Left cardiac atrium (tissue), 4 donors: ENCODE data around the gene RNF166. TPM values are rescaled to one million over a fixed set of nuclear protein-coding genes. Genes with fewer than 3 reads are reported as not detected.

Experiments used
- ATAC-seq, 2 donors: fragments of 200-7000 bp; cut with Tn5 transposase; one replicate each; pipeline ENCODE4 v1.9.1; 2020; ENCODE audit warnings: mild to moderate bottlenecking in 2 of 2, moderate library complexity in 2 of 2
- DNase-seq: peaks from one replicate; pipeline ENCODE4 v3.0.0-alpha.2; 2020
- intact Hi-C, 2 donors: fragments of 100-400 bp; cut with DNase I; formaldehyde crosslinking; loops; one replicate each; pipeline versions ENCODE4 v1.14.1 to v1.15.1; 2022 to 2023
- microRNA-seq, 2 donors: library from miRNA; unstranded; fragments of <30 nt; microRNA quantifications; one replicate each; pipeline ENCODE4 v1.2.0, GENCODE V29; 2020
- total RNA-seq, 2 donors: library from RNA; stranded (reverse); fragmentation: NEBNext Ultra II Directional; extraction: Animal tissue kit (Norgen Biotek cat#: 25700); gene quantifications; one replicate each; pipeline ENCODE4 v1.2.1, GENCODE V29; 2021
- donor health status: DM: no; HTN: yes; CAD: no.
- donor health status: DM: no; HTN: yes; CAD: no; lungs with severe emphysema.
- donor health status: DM: yes; HTN: yes; CAD: no.
- donor health status: Dilated cardiomyopathy.

Gene RNF166
- total RNA-seq, 2 donors from 2014 or later, result 18.3 to 20.1 TPM

DNA sequence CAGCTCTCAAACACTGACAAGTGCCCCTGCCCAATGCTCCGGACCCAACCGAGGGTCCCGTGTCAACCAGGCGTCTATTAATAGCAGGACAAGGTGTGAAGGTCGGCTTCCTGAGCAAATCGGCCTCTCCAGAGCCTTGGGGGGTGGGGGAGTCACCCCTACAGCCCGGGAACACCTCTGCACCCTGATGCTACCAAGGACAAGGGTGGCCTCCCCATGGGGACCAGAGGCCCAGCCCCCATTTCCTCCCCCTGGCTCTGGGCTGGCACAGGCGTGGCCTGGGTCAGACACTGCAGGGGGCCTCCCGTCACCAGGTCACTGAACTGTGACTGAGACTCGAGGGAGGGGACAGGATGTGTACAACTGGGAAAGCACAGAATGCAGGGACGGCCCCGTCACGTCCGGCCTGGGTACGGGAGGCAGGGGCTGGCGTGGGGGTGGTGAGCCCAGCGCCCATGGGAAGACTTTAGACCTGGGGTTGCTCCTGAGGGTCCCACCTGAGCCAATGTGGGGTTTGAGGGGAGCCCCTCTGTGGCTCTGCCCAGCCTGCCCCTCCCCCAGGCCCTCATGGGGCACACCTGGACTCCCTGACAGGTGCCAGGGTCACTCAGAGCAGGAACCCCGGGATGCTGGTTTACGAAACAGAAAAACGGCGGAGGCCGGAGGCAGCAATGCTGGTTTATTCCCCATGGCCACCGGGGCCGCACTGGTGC, 54.8 kb downstream of the RNF166 start:
- DNase-seq (peak; percentile 64), ATAC-seq (peak; percentile 23 to 53)
- intact Hi-C loops, result no loop called here

DNA sequence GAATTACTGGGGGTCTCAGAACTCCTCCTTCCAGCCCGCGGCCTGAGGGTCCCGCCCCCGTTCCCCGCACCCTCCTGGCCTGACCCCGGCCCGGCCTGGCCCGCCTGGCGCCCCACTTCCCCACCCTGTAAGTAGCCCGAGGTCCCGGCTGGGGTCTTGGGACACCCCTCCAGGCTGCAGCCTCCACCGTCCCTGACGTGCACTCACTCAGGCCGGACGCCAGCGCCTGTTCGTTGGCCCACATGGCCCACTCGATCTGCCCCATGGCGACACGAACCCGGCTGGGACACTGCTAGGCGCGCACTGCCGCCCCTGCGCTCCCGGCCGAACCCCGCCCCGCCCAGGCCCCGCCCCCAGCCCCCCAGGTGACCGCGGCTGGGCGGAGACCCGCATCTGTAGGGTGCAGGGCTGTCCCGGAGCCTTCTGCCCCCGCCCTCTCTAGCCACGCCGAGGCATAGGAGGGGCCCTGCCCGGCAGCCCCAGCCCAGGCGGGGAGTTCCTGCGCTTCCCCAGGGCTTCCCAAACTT, 55.4 kb downstream of the RNF166 start, which contains the start of gene CYBA:
TSS of gene CYBA (minus strand) at position 305 of the 527 bp plus-strand sequence. CDS start at position 265, 40 bp downstream.
- DNase-seq (peak; percentile 78), ATAC-seq (peak; percentile 89 to 91)
- intact Hi-C loops, result no loop called here

DNA sequence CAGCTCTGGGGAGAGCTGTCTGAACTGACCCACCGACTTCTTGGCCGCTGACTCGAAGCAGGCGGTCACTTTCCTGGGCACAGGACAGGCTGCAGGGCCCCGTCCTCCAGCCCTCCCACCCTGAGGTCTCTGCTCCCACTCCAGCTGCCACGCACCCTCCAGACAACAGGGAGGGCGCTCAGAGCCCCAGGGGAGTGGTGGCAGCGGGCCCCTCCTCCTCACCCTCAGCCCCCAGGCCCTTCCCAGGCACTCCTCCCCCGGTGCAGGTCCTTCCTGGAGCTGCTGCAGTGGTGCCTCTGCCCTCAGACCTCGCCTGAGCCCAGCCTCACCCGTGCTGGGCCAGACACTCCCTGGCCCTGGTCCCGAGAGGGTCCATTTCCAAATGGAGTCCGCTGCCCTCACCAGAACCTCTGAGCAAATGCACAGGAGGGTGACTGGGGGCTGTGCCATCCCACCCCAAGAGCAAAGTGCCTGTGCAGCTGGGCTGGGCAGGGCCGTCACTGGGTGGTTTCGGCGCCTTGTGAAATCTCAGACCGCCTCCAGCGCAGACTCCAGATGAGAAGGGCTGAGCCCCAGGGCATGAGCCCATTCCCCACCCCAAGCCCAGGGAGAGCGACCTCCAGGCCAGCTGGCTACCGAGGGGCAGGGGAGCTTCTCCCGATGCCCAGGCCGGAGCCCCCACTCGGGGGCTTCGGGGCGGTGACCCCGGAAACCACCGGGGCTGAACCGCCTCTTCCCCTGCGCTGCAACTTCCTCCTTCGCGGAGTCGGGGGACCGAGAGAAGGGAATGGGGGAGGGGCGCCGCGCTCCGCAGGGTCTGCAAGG, 56.1 kb downstream of the RNF166 start:
- intact Hi-C loops, result no loop called here
- DNase-seq, result peak; percentile 60
- peak; percentile 39 to 50 for ATAC-seq

DNA sequence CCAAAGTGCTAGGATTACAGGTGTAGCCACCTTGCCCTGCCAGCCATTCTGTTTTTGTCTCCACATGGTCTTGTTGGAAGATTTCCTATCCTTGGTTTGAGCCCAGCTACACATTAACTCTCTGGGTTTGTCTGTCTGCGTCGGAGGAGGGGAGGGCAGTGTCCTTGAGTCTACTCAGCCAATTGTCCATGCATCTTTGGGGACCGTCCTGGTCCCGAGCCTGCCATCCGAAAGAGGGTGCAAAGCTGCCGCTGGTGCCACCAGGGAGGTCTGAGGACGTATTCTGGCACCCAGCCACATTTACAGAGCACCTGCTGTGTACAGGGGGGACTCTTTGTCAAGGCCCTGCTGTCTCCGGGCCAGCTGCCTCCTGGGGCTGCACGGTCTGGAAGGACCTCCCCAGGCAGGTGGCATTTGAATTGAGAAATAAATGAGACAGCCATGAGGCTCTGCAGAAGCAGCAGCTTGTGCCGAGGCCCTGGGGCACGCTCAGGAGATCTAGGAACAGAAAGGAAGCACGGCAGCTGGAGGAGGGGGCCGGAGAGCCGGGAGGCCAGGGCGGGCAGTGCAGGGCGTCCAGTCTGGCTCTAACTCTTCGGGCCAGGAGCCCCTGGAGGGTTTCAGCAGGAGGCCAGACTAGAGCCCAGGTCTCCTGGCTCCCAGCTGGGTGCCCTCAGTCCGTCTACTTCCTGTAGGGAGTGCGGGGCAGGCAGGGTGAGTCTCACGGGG, 56.8 kb downstream of the RNF166 start:
- DNase-seq (no peak), ATAC-seq (no peak)
- intact Hi-C loops, result no loop called here

DNA sequence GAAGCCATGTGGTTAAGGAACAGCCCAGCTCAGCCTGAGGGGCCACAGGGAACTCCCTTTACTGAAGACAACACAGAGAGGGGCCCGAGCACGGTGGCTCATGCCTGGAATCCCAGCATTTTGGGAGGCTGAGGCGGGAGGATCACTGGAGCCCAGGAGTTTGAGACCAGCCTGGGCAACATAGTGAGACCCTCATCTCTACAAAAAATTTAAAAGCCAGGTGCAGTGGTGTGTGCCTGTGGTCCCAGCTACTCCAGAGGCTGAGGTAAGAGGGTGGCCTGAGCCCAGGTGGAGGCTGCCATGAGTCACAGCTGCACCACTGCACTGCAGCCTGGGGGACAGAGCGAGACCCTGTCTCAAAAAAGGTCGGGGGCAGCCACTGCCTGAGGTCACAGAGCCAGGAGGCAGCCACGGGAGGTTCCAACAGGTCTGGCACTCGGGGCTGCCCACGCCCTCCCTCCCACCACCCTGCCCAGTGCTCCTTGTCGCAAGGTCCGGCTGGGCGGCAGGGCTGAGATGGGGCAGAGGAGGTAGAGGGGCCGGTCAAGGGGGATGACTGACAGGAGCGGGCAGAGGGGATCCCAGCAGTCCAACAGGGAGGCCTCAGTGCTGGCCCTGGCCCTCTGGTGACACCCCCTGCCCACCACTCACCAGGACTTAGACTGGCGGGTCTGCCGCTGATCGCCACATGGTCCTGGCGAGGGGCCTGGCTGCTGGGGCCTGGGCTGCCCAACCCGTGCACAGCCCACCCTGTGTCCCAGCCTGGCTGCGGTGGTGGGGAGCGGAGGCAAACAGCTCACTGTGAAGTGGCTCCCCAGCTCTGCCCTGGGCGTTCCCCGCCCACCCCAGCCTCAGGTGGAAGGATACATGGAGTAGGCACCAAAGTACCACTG, 58.8 kb downstream of the RNF166 start:
- intact Hi-C loops, result no loop called here
- ATAC-seq (no peak), DNase-seq (no peak)

Small RNA genes within 50 kb of the gene (microRNA-seq; reads per million reads assigned to microRNA genes)
- gene MIR4722, result 0 to 0.20 reads per million in 2 donors

Other genes with a start within 250 kb of the RNF166 start
- gene ZC3H18, start 136.0 kb downstream of the RNF166 start, total RNA-seq, result 10 to 100 TPM; 23.1 to 25.3 TPM
- gene IL17C, start 67.8 kb downstream of the RNF166 start, total RNA-seq, result not detected
- gene CYBA, start 55.4 kb downstream of the RNF166 start, total RNA-seq, result 100 to 1,000 TPM in 1 of 2 donors, 10 to 100 TPM in 1; 58.9 to 131 TPM
- gene MVD, start 43.3 kb downstream of the RNF166 start, total RNA-seq, result 10 to 100 TPM; 31.3 to 32.9 TPM
- 1 to 10 TPM in 1 of 2 donors, under 1 TPM in 1; 0.55 to 2.7 TPM for gene SNAI3, start 19.9 kb downstream of the RNF166 start, total RNA-seq
- 10 to 100 TPM; 12.8 to 18.4 TPM for gene CTU2, start 95 bp upstream of the RNF166 start, total RNA-seq
- 10 to 100 TPM; 50.6 to 63.6 TPM for gene PIEZO1, start 78.8 kb upstream of the RNF166 start, total RNA-seq
- 1 to 10 TPM; 1.0 to 2.3 TPM for gene CDT1, start 97.4 kb upstream of the RNF166 start, total RNA-seq
- gene APRT, start 105.5 kb upstream of the RNF166 start, total RNA-seq, result 10 to 100 TPM; 63.8 to 64.2 TPM
- gene GALNS, start 150.5 kb upstream of the RNF166 start, total RNA-seq, result 10 to 100 TPM; 17.1 to 19.0 TPM
- 10 to 100 TPM; 46.0 to 54.3 TPM for gene TRAPPC2L, start 150.7 kb upstream of the RNF166 start, total RNA-seq
- gene PABPN1L, start 160.3 kb upstream of the RNF166 start, total RNA-seq, result not detected